Pancreas (tissue), 10 donors: ENCODE measurements around the gene CHMP2A. TPM values are rescaled to one million over a fixed set of nuclear protein-coding genes. Genes with fewer than 3 reads are reported as not detected.

Source experiments
- ATAC-seq, 4 donors: fragments of 200-7000 bp; cut with Tn5 transposase; one replicate each; pipeline versions ENCODE4 v1.8.0 to v1.9.1; 2020; ENCODE audit warnings: mild to moderate bottlenecking in 4 of 4, moderate library complexity in 4 of 4
- DNase-seq, 6 donors: peaks; one replicate each; pipeline ENCODE4 v3.0.0-alpha.2; 2020
- FAIRE-seq: peaks from 2 replicates; lab custom pipeline; 2012; peaks lifted over from hg19 to GRCh38; lab: Jason Lieb, UNC
- H3K27ac ChIP-seq, 4 donors: fragments of 200-600 bp; sonication (generic); 1 replicate in 3 of 4; 2 replicates in 1 of 4; pipeline versions ENCODE4 v1.5.0 to v1.8.0; 2020
- H3K27me3 ChIP-seq, 4 donors: fragments of 200-600 bp; one replicate each; pipeline ENCODE4 v1.8.0; 2021
- H3K36me3 ChIP-seq, 3 donors: fragments of 200-600 bp; sonication (generic) in 1 of 3; one replicate each; pipeline versions ENCODE4 v1.5.0 to v1.8.0; 2020 to 2021
- H3K4me1 ChIP-seq, 3 donors: fragments of 200-600 bp; one replicate each; pipeline ENCODE4 v1.8.0; 2021
- H3K4me3 ChIP-seq, 4 donors: fragments of 200-600 bp; sonication (generic) in 2 of 4; one replicate each; pipeline versions ENCODE4 v1.5.0 to v1.8.0; 2020 to 2021
- H3K9me3 ChIP-seq, 4 donors: fragments of 200-600 bp; one replicate each; pipeline ENCODE4 v1.8.0; 2021
- WGBS, 2 donors: extraction: QIAGEN DNeasy Blood & Tissue Kit; methylation state at CpG; one replicate each; pipeline ENCODE4 v1.1.7; 2013; 5-methylcytosine and 5-hydroxymethylcytosine counted together
- intact Hi-C, 3 donors: fragments of 100-400 bp; cut with DNase I; formaldehyde crosslinking; loops; one replicate each; pipeline versions ENCODE4 v1.11.1 to v1.14.2; 2022
- polyA plus RNA-seq, 2 donors: library from polyadenylated mRNA; stranded (reverse); fragments of 200-250 nt; gene quantifications; one replicate each; pipeline ENCODE4 v1.2.3, GENCODE V29; 2013
- total RNA-seq, 6 donors: library from RNA; stranded (reverse); fragmentation: NEBNext Ultra II Directional in 4 of 6; extraction: Animal tissue kit (Norgen Biotek cat#: 25700) in 4 of 6; gene quantifications; one replicate each; pipeline versions ENCODE4 v1.2.1 to v1.2.4, GENCODE V29; 2021 to 2023
- TF ChIP-seq, protein P1 (sequence below), 4 donors: fragments of 200-600 bp; sonication (generic) in 3 of 4; IDR thresholded peaks; one replicate each; pipeline versions ENCODE4 v1.5.0 to v1.8.0; 2021; ENCODE audit warnings: antibody characterized with exemption in 4 of 4
- donor health status: healthy with polysubstance abuse.
- donor health status: DM: no; HTN: no; CAD: no; lungs with moderate emphysema.
- donor health status: DM: no; HTN: no; CAD: no.
- donor health status: control.
- donor health status: control.
- donor health status: Bipolar disorder and iron deficiency.
- donor health status: DM: yes; HTN: yes; CAD: no.
- donor health status: DM: no; HTN: no; CAD: no.
- donor health status: DM: no; HTN: no; CAD: no.
- donor health status: DM: yes; HTN: yes; CAD: no.

CHMP2A gene
- total and polyA plus RNA-seq, 8 donors = 45.8 to 118 (median 60.0) TPM

DNA sequence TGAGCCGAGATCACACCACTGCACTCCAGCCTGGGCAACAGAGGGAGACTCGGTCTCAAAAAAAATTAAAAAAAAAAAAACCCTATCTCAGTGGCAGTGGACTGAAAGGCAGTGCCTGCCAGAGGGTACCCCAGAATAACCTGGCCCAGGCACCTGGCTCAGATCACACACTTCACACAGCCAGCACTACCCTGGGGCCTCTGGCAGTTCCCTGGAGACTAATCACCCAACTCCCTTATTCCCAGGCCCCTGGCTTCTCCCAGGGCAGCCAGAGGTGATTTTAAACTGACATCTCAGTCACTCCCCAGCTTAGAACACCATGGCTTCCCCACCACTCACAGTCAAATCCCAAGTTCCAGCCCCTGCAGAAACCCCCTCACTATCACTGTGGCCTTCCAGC lies 39.6 kb downstream of the CHMP2A start:
- WGBS, 2 donors = 86 to 93% methylated on average over 2 of the region's 2 CpGs
- peak in 1 of 6 donors; percentile 27 for DNase-seq
- no peak for ATAC-seq
- TF ChIP-seq, protein P1, sequence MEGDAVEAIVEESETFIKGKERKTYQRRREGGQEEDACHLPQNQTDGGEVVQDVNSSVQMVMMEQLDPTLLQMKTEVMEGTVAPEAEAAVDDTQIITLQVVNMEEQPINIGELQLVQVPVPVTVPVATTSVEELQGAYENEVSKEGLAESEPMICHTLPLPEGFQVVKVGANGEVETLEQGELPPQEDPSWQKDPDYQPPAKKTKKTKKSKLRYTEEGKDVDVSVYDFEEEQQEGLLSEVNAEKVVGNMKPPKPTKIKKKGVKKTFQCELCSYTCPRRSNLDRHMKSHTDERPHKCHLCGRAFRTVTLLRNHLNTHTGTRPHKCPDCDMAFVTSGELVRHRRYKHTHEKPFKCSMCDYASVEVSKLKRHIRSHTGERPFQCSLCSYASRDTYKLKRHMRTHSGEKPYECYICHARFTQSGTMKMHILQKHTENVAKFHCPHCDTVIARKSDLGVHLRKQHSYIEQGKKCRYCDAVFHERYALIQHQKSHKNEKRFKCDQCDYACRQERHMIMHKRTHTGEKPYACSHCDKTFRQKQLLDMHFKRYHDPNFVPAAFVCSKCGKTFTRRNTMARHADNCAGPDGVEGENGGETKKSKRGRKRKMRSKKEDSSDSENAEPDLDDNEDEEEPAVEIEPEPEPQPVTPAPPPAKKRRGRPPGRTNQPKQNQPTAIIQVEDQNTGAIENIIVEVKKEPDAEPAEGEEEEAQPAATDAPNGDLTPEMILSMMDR (IDR thresholded peaks at IDR 0.05) = no peak
- H3K27ac ChIP-seq = no peak overlapping the region
- no peak overlapping the region for H3K4me3 ChIP-seq
- intact Hi-C loops = no loop called here
- H3K27me3 ChIP-seq = no peaks in the 10 kb centered on the region
- peaks cover 0 to 8% (median 0%) of the 10 kb centered on the region in 3 donors for H3K36me3 ChIP-seq
- H3K4me1 ChIP-seq = peaks cover 9 to 13% (median 11%) of the 10 kb centered on the region in 3 donors
- FAIRE-seq = no peak
- no peaks in the 10 kb centered on the region for H3K9me3 ChIP-seq

DNA sequence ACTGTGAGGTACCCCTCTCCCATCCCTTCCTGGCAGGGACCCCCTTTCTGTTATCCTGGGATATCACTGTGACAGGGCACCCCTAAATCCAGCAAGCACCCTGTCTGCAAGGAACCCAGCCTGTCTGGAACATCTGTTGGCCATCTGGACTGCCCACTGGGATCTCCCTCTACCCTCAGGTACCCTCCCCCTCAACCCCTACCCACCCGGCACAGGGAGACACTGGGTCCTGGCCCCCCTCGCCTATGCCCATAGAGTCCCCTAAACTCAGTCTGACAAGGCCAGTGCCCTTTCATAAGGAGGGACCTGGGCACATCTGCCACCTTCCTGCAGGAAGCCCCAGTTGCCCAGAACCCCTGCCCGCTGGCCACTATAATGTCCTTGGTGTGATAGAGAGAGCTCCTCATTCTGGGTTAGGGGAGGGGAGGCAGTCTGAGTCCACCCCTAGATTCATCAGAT lies 40.3 kb downstream of the CHMP2A start:
- Histone ChIP-seq H3K9me3 (no peaks in the 10 kb centered on the region), H3K27ac (no peak overlapping the region), H3K36me3 (peaks cover 0 to 8% (median 0%) of the 10 kb centered on the region in 3 donors), H3K27me3 (no peaks in the 10 kb centered on the region), H3K4me1 (peaks cover 8 to 13% (median 9%) of the 10 kb centered on the region in 3 donors), H3K4me3 (peak overlapping the region; percentile 6 to 53 (median 22))
- no peak for FAIRE-seq
- TF ChIP-seq, protein P1 (IDR thresholded peaks at IDR 0.05) = no peak
- ATAC-seq = no peak
- intact Hi-C loops = no loop called here
- 49 to 50% methylated on average over 3 of the region's 3 CpGs for WGBS, 2 donors
- peak in 3 of 6 donors; percentile 9 to 60 (median 33) for DNase-seq

DNA sequence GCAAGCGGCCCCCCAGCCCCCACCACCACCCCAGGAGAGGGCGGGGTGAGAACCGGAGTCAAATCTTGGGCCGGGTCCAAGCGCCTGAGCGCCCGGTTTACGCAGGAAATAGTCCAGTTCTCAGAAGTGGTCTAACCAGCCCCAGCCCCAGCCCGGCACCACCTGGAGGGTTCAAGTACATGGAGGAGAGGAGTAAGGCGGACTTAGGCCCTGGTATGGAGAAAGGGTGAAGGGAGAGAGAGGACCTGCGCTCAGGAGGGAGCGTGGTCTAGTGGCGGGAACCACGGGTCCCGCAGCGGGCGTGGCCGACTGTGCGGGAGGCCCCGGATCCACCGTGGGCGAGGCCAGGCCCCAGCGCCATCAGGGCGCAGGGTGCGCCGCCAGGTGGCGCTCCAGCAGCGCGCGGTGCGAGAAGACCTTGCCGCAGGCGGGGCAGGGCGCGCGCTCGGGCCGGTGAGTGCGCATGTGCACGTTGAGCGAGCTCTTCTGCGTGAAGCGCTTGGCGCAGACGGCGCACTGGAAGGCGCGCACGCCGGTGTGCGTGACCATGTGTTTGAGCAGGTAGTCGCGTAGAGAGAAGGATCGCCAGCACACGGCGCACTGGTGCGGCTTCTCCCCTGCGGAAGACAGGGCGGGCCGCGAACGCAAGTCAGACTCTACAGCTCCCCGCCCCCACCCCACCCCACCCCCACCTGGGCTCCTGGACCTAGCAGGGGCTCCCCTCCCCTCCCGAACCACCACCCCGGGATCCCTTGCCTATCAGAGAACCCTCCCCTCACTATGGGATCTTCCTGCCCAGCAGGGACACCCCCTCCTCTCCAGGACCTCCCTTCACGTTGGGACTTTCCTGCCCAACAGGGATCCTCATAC lies 41.0 kb downstream of the CHMP2A start:
- Histone ChIP-seq H3K36me3 (peaks cover 0 to 8% (median 0%) of the 10 kb centered on the region in 3 donors), H3K4me1 (peaks cover 8 to 13% (median 9%) of the 10 kb centered on the region in 3 donors), H3K4me3 (peak overlapping the region; percentile 6 to 53 (median 22)), H3K9me3 (no peaks in the 10 kb centered on the region), H3K27me3 (no peaks in the 10 kb centered on the region), H3K27ac (peak overlapping the region; percentile 24 to 60 (median 50))
- ATAC-seq (peak; percentile 90 to 95 (median 92)), FAIRE-seq (no peak), DNase-seq (peak; percentile 84 to 98 (median 93))
- intact Hi-C loops = no loop called here
- TF ChIP-seq, protein P1 (IDR thresholded peaks at IDR 0.05) = peak; percentile 92 to 99 (median 95)
- 4 to 7% methylated on average over 60 to 65 of the region's 66 CpGs for WGBS, 2 donors

DNA sequence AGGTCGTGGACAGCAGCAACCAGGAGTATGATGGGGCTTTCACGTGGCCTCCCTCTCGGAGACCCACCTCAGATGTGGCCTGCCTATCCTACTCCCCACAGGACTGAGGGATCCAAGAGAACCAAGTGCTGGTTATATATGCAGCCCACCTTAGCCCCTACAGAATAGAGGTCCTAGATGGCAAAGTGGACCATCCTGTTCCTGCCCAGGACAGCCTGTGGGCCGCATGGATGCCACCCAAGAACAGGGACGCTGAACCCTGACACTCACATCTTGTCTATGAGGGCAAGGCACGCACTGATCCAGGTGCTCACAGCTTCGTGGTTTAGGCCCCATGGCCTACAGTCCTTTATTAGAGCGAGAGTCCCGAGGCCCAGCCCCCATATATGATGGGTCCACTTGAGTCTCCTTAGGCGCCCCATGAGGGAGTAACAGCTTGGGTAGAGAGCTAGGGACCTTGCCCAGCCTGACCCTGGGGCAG lies 41.7 kb downstream of the CHMP2A start:
- no peaks in the 10 kb centered on the region for H3K27me3 ChIP-seq
- H3K27ac ChIP-seq = peak overlapping the region; percentile 24 to 60 (median 50)
- 77 to 84% methylated on average over 10 of the region's 10 CpGs for WGBS, 2 donors
- intact Hi-C loops = no loop called here
- DNase-seq = peak in 1 of 6 donors; percentile 80
- no peak for FAIRE-seq
- H3K4me1 ChIP-seq = peaks cover 4 to 9% (median 7%) of the 10 kb centered on the region in 3 donors
- no peaks in the 10 kb centered on the region for H3K9me3 ChIP-seq
- H3K4me3 ChIP-seq = peak overlapping the region in 1 of 4 donors; percentile 53
- TF ChIP-seq, protein P1 (IDR thresholded peaks at IDR 0.05) = no peak
- peaks cover 0 to 8% (median 0%) of the 10 kb centered on the region in 3 donors for H3K36me3 ChIP-seq
- ATAC-seq = peak in 2 of 4 donors; percentile 3 to 13
